BE2C (cell line): Measurements from ENCODE around the gene DSPP.
"Not testable (repeated sequence)": the region's sequence is repeated elsewhere in the genome, so short reads cannot be mapped to it uniquely, and the experiment has no call there.

Experiments
- DNase-seq: peaks from one replicate; pipeline ENCODE4 v3.0.0-alpha.2; 2020
- H3K27me3 ChIP-seq: fragments of 250-450 bp; sonication (Bioruptor Pico); 2 replicates; pipeline ENCODE4 v1.5.1; 2020; ENCODE audit warnings: mild to moderate bottlenecking
- H3K36me3 ChIP-seq: fragments of 250-450 bp; sonication (Bioruptor Pico); 2 replicates; pipeline ENCODE4 v1.5.1; 2020; ENCODE audit warnings: mild to moderate bottlenecking
- H3K4me1 ChIP-seq: fragments of 250-450 bp; sonication (Bioruptor Pico); 2 replicates; pipeline ENCODE4 v1.5.1; 2020
- H3K4me3 ChIP-seq: 2 replicates; pipeline ENCODE4 v1.5.1; 2011; ENCODE audit warnings: low read depth, low read length
- H3K9me3 ChIP-seq: fragments of 250-450 bp; sonication (Bioruptor Pico); 2 replicates; pipeline ENCODE4 v1.5.1; 2020
- TF ChIP-seq, protein P1 (sequence below): IDR thresholded peaks from 2 replicates; pipeline ENCODE4 v1.5.1; 2012; ENCODE audit warnings: mild to moderate bottlenecking, low read depth, low read length

Gene DSPP

DNA sequence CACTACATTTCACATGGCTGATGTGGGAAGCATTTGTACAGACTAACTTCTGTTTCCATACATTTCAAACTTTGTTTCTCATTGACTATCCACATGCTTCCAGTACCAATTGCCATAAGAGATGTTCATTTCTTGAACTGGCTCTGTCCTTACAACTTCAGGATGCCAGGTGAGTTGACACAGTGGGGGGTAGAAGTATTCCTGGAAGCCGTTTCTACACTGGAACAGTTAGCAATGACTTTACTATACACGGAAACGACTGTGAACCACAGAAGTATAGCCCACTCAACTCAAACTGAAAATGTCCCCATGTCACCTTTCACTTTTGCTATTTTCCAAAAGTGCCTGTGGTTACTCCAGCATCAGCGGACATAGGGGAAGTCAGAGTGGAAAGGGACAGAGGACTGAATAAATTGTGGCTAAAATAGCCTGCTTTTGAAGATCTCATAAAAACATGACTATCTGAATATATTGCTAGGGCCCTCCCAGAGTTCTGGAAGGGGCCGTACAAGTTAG is 38.0 kb upstream of the DSPP start:
- no peaks in the 10 kb centered on the region for H3K4me1 ChIP-seq
- no peaks in the 10 kb centered on the region for H3K36me3 ChIP-seq
- no peaks in the 10 kb centered on the region for H3K9me3 ChIP-seq
- DNase-seq = no peak
- TF ChIP-seq, protein P1, sequence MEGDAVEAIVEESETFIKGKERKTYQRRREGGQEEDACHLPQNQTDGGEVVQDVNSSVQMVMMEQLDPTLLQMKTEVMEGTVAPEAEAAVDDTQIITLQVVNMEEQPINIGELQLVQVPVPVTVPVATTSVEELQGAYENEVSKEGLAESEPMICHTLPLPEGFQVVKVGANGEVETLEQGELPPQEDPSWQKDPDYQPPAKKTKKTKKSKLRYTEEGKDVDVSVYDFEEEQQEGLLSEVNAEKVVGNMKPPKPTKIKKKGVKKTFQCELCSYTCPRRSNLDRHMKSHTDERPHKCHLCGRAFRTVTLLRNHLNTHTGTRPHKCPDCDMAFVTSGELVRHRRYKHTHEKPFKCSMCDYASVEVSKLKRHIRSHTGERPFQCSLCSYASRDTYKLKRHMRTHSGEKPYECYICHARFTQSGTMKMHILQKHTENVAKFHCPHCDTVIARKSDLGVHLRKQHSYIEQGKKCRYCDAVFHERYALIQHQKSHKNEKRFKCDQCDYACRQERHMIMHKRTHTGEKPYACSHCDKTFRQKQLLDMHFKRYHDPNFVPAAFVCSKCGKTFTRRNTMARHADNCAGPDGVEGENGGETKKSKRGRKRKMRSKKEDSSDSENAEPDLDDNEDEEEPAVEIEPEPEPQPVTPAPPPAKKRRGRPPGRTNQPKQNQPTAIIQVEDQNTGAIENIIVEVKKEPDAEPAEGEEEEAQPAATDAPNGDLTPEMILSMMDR = no peak
- no peaks in the 10 kb centered on the region for H3K27me3 ChIP-seq
- H3K4me3 ChIP-seq = no peak overlapping the region

DNA sequence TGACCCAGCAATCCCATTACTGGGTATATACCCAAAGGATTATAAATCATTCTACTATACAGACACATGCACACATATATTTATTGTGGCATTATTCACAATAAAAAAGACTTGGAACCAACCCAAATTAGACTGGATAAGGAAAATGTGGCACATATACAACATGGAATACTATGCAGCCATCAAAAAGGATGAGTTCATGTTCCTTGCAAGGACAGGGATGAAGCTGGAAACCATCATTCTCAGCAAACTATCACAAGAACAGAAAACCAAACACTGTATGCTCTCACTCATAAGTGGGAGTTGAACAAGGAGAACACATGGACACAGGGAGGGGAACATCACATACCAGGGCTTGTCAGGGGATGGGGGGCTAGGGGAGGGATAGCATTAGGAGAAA is 34.0 kb upstream of the DSPP start:
- not testable (repeated sequence) for H3K4me1 ChIP-seq, H3K27me3 ChIP-seq, H3K9me3 ChIP-seq, H3K4me3 ChIP-seq, H3K36me3 ChIP-seq, DNase-seq

DNA sequence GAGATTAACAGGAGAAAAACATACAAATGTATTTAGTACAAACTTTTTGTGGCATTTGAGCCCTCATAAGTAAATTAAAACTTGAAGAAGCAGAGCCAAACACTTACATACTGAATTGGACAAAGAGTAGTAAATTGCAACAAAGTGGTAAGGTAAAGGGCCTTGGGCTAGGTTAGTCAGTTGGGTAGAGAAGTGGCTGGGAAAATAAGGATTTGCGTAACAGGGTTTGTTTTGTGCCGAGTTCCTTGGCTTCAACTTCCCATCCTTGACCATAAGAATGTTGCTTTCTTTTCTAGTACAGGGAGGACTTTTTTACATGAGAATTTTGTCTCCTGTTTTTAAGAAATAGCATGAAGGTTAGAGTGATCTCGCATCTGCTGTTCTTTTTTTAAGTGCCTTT is 33.3 kb upstream of the DSPP start:
- no peaks in the 10 kb centered on the region for H3K27me3 ChIP-seq
- H3K9me3 ChIP-seq = no peaks in the 10 kb centered on the region
- DNase-seq = no peak
- TF ChIP-seq, protein P1 = no peak
- no peaks in the 10 kb centered on the region for H3K36me3 ChIP-seq
- H3K4me1 ChIP-seq = peaks cover 6% of the 10 kb centered on the region; the same call in 1 of the 2 replicates
- H3K4me3 ChIP-seq = no peak overlapping the region

DNA sequence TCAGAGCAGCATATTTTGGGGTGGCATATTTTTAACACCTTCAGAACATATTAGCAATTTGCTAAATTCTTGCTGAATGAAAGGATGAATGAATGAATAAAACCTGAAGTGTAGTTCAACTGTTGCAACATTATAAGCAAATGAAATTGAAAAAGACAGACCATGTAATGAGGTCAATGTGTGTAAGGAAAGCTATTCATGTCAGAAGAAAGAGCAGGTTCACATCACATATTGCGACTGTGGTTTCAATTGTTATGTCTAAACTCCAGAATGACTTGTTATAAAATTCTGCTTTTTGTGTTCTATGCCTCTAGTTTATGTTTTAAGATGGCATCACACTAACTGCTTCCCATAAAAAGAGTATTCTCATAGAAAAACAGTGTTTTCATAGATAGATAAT is 32.9 kb upstream of the DSPP start:
- Histone ChIP-seq H3K27me3 (no peaks in the 10 kb centered on the region), H3K4me3 (no peak overlapping the region), H3K9me3 (no peaks in the 10 kb centered on the region), H3K4me1 (peaks cover 6% of the 10 kb centered on the region; the same call in 1 of the 2 replicates), H3K36me3 (no peaks in the 10 kb centered on the region)
- DNase-seq = no peak
- TF ChIP-seq, protein P1 = no peak

DNA sequence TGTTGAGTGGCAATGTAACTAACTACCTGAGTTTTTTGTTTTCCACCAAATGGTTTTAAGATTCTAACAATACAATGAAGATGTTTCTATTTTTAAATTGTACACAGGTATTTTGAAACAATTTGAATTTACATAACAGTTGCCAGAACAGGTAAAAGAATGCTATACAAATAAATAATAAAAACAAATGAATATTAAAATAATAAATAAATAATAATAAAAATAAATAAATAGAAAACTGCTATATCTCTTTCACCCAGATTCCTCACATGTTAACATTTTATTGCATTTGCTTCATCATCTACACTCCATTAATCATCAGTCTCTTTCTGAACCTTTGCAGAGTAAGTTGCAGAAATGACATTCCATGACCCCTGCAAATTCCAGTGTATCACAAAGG is 32.3 kb upstream of the DSPP start:
- Histone ChIP-seq H3K9me3 (no peaks in the 10 kb centered on the region), H3K27me3 (no peaks in the 10 kb centered on the region), H3K4me3 (no peak overlapping the region), H3K4me1 (peaks cover 6% of the 10 kb centered on the region; the same call in 1 of the 2 replicates), H3K36me3 (no peaks in the 10 kb centered on the region)
- TF ChIP-seq, protein P1 = no peak
- DNase-seq = no peak

DNA sequence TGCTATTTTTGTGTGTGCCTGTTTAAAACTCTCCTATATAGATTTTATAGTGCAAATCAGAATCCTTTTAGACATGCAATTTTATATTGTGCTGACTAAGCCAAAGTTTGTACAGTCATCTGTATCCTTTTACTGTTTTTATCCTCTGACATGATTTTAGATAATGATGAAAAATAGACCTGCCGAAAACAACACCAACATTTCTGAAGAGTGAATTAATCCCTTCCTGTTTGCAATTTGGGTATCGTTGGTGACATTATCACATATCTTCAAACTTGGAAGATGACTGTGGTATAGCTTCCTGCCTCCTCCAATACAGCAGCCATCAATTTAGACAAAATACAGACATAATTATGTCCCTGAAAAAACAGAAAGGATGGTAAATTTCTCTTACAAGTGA is 28.9 kb upstream of the DSPP start:
- DNase-seq = no peak
- Histone ChIP-seq H3K27me3 (no peaks in the 10 kb centered on the region), H3K9me3 (no peaks in the 10 kb centered on the region), H3K36me3 (no peaks in the 10 kb centered on the region), H3K4me1 (peaks cover 6% of the 10 kb centered on the region; the same call in 1 of the 2 replicates), H3K4me3 (no peak overlapping the region)
- TF ChIP-seq, protein P1 = no peak

DNA sequence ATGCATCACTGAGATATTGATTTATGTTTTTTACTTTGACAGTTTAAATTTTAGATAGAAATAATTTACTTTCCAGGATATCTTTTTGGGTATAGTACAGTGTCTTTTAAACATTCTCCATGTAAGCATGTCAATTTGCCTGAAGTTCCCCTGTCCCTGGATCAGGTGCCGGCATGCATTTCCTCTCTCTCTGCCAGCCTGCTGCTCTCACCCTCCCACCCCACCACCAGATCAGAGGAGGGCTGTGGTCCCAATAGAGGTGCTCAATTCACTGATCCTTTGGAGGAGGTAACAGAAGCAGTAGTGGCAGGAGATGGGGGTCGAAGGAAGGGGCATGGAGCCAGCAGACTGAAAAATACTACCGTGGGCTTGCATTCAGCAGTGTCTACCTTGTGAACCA is 28.3 kb upstream of the DSPP start:
- no peak for DNase-seq
- no peaks in the 10 kb centered on the region for H3K36me3 ChIP-seq
- TF ChIP-seq, protein P1 = no peak
- H3K4me3 ChIP-seq = no peak overlapping the region
- peaks cover 6% of the 10 kb centered on the region; the same call in 1 of the 2 replicates for H3K4me1 ChIP-seq
- H3K27me3 ChIP-seq = no peaks in the 10 kb centered on the region
- no peaks in the 10 kb centered on the region for H3K9me3 ChIP-seq
